PFSK-1 (cell line): ENCODE results near the gene SCN2B.

ENCODE experiments used
- SIN3A ChIP-seq: IDR thresholded peaks from 2 replicates; pipeline ENCODE4 v1.6.1; 2012; ENCODE audit warnings: mild to moderate bottlenecking, low read length, moderate library complexity, borderline replicate concordance; ENCODE audit not compliant: insufficient read depth
- TF ChIP-seq, protein P1 (sequence below), 2 experiments: IDR thresholded peaks; 2 replicates each; pipeline versions ENCODE4 v1.6.1 to v1.8.0; 2011 to 2012; ENCODE audit warnings: low read depth in 2 of 2, low read length in 2 of 2, control low read depth in 1 of 2, inconsistent platforms in 1 of 2, mild to moderate bottlenecking in 1 of 2, moderate library complexity in 1 of 2; ENCODE audit not compliant: insufficient read depth in 1 of 2

DNA sequence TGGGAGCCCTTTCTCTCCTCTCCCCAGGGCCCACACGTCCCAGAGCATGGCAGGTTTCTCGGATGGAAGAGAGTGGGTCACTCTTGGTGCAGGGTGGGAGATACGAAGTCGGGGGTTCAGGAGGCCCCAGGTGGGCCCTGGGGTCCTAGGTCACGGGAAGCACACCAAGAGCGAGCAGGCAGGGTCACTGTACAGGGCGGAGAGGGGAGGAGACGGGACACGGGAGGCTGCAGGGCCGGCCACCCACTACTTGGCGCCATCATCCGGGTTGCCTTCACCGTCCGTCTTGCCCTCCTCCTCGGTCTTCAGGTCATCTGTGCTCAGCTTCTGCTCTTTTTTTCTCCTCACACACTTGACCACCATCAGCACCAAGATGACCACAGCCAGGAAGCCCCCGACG is 9.8 kb downstream of the SCN2B start:
- TF ChIP-seq, protein P1, sequence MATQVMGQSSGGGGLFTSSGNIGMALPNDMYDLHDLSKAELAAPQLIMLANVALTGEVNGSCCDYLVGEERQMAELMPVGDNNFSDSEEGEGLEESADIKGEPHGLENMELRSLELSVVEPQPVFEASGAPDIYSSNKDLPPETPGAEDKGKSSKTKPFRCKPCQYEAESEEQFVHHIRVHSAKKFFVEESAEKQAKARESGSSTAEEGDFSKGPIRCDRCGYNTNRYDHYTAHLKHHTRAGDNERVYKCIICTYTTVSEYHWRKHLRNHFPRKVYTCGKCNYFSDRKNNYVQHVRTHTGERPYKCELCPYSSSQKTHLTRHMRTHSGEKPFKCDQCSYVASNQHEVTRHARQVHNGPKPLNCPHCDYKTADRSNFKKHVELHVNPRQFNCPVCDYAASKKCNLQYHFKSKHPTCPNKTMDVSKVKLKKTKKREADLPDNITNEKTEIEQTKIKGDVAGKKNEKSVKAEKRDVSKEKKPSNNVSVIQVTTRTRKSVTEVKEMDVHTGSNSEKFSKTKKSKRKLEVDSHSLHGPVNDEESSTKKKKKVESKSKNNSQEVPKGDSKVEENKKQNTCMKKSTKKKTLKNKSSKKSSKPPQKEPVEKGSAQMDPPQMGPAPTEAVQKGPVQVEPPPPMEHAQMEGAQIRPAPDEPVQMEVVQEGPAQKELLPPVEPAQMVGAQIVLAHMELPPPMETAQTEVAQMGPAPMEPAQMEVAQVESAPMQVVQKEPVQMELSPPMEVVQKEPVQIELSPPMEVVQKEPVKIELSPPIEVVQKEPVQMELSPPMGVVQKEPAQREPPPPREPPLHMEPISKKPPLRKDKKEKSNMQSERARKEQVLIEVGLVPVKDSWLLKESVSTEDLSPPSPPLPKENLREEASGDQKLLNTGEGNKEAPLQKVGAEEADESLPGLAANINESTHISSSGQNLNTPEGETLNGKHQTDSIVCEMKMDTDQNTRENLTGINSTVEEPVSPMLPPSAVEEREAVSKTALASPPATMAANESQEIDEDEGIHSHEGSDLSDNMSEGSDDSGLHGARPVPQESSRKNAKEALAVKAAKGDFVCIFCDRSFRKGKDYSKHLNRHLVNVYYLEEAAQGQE (IDR thresholded peaks at IDR 0.05; ENCODE audit: insufficient read depth in 1 of 2, low read depth in 2 of 2, low read length in 2 of 2): no peak
- no peak for TF ChIP-seq SIN3A
